ENCODE data around the gene KCNQ5.

The KCNQ5 gene

DNA sequence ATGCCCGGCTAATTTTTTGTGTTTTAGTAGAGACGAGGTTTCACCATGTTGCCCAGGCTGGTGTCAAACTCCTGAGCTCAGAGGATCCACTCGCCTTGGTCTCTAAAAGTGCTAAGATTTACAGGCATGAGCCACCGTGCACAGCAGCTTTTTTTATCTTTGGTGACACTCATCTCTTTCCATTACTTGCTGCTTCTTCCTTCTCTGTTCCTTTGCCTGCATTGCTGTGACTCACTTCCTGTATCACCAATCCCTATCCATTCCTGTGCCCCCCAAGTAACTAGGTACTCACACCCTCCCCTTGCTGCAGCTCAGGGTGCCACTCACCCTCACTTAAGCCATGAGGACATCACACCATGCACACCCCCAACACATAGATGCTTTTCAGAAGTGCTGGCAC lies 578.9 kb downstream of the KCNQ5 start (continued):
- TF ChIP-seq ZSCAN30 (tag by site-specific recombination; IDR thresholded peaks at IDR 0.05) (no peak), ZBTB17 (tag by site-specific recombination; IDR thresholded peaks at IDR 0.05) (no peak), SP3 (tag by site-specific recombination; IDR thresholded peaks at IDR 0.05) (no peak), WT1 (tag by site-specific recombination; IDR thresholded peaks at IDR 0.05) (no peak), ZNF843 (tag by site-specific recombination; IDR thresholded peaks at IDR 0.05) (no peak), GLI4 (tag by site-specific recombination; IDR thresholded peaks at IDR 0.05) (no peak)
- TF ChIP-seq, protein P1, sequence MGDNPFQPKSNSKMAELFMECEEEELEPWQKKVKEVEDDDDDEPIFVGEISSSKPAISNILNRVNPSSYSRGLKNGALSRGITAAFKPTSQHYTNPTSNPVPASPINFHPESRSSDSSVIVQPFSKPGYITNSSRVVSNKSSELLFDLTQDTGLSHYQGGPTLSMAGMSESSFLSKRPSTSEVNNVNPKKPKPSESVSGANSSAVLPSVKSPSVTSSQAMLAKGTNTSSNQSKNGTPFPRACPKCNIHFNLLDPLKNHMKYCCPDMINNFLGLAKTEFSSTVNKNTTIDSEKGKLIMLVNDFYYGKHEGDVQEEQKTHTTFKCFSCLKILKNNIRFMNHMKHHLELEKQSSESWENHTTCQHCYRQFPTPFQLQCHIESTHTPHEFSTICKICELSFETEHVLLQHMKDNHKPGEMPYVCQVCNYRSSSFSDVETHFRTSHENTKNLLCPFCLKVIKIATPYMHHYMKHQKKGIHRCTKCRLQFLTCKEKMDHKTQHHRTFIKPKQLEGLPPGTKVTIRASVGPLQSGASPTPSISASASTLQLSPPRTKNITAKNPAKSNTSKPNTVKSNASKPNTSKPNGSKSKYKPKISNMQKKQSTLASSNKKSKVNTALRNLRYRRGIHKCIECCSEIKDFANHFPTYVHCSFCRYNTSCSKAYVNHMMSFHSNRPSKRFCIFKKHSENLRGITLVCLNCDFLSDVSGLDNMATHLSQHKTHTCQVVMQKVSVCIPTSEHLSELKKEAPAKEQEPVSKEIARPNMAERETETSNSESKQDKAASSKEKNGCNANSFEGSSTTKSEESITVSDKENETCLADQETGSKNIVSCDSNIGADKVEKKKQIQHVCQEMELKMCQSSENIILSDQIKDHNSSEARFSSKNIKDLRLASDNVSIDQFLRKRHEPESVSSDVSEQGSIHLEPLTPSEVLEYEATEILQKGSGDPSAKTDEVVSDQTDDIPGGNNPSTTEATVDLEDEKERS (tag by site-specific recombination; IDR thresholded peaks at IDR 0.05) = no peak
- TF ChIP-seq, protein P2, sequence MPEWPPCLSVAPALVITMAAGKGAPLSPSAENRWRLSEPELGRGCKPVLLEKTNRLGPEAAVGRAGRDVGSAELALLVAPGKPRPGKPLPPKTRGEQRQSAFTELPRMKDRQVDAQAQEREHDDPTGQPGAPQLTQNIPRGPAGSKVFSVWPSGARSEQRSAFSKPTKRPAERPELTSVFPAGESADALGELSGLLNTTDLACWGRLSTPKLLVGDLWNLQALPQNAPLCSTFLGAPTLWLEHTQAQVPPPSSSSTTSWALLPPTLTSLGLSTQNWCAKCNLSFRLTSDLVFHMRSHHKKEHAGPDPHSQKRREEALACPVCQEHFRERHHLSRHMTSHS (tag by site-specific recombination; IDR thresholded peaks at IDR 0.05) = no peak

DNA sequence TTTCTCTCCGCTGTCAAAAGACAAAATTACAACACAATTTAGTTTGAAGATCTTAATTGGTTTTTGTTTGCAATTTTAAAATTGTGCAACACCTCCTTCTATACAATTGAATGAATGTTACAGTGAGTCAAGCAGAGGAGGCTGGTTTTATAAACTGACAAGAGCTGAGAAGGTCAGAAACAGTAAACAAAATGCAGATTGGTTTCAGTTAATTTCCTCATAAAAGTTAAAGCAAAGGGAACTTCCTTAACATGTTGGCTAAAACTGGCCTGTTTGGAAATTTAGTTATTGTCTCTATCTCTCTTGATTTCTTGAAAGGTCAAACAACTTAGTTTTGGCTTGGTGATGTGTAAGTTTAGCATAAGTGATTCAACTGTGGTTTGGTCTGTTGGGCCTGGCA lies 581.2 kb downstream of the KCNQ5 start:
- POLR2A ChIA-PET = no interaction called here

DNA sequence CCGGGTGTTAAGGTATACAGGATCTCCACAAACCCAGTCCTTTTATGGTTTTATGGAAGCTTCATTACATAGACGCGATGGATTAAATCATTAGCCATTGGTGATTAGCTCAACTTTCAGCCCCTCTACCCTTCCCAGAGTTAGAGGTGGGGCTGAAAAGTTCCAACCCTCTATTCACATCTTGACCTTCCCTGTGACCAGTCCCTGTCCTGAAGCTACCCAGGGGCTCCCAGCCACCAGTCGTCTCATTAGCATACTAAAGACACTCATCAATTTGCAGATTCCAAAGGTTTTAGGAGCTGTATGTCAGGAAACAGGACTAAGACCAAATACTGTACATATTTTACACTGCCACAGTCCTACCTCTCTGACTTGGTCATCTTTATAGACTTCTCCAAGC lies 582.4 kb downstream of the KCNQ5 start:
- CTCF ChIA-PET = interaction anchor here (0.6 to 0.7 kb wide), 3 partner anchors 42 to 428 kb away, joined by 3 read pairs; no protein-coding TSS in a partner anchor
- Histone ChIP-seq H3K9me3 (ENCODE audit: control insufficient read depth, insufficient read depth, low read depth, low read length) (no peaks in the 10 kb centered on the region), H3K4me3 (ENCODE audit: low read depth, low read length) (no peak overlapping the region), H3K36me3 (ENCODE audit: control insufficient read depth in 2 of 2, insufficient read depth in 1 of 2, low read length in 2 of 2) (no peaks in the 10 kb centered on the region), H3K4me1 (ENCODE audit: control insufficient read depth, insufficient read depth, low read length) (no peaks in the 10 kb centered on the region), H3K27ac (ENCODE audit: extremely low read depth, low read depth, low read length) (no peak overlapping the region)
- TF ChIP-seq ZNF10 (tag by site-specific recombination; IDR thresholded peaks at IDR 0.05) (no peak), ZNF239 (tag by site-specific recombination; IDR thresholded peaks at IDR 0.05) (no peak), ZNF174 (tag by site-specific recombination; IDR thresholded peaks at IDR 0.05) (no peak), ZNF16 (tag by site-specific recombination; IDR thresholded peaks at IDR 0.05; ENCODE audit: low read depth) (no peak), ZNF324 (tag by site-specific recombination; IDR thresholded peaks at IDR 0.05) (no peak), ZNF19 (tag by site-specific recombination; IDR thresholded peaks at IDR 0.05; ENCODE audit: low read depth) (no peak)
- TF ChIP-seq, protein P3, sequence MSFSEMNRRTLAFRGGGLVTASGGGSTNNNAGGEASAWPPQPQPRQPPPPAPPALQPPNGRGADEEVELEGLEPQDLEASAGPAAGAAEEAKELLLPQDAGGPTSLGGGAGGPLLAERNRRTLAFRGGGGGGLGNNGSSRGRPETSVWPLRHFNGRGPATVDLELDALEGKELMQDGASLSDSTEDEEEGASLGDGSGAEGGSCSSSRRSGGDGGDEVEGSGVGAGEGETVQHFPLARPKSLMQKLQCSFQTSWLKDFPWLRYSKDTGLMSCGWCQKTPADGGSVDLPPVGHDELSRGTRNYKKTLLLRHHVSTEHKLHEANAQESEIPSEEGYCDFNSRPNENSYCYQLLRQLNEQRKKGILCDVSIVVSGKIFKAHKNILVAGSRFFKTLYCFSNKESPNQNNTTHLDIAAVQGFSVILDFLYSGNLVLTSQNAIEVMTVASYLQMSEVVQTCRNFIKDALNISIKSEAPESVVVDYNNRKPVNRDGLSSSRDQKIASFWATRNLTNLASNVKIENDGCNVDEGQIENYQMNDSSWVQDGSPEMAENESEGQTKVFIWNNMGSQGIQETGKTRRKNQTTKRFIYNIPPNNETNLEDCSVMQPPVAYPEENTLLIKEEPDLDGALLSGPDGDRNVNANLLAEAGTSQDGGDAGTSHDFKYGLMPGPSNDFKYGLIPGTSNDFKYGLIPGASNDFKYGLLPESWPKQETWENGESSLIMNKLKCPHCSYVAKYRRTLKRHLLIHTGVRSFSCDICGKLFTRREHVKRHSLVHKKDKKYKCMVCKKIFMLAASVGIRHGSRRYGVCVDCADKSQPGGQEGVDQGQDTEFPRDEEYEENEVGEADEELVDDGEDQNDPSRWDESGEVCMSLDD (tag by site-specific recombination; IDR thresholded peaks at IDR 0.05) = no peak
- TF ChIP-seq, protein P4, sequence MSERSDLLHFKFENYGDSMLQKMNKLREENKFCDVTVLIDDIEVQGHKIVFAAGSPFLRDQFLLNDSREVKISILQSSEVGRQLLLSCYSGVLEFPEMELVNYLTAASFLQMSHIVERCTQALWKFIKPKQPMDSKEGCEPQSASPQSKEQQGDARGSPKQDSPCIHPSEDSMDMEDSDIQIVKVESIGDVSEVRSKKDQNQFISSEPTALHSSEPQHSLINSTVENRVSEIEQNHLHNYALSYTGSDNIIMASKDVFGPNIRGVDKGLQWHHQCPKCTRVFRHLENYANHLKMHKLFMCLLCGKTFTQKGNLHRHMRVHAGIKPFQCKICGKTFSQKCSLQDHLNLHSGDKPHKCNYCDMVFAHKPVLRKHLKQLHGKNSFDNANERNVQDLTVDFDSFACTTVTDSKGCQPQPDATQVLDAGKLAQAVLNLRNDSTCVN (tag by site-specific recombination; optimal IDR thresholded peaks at IDR 0.05) = no peak
- POLR2A ChIA-PET = no interaction called here

More for the DNA sequence above, 581.2 kb downstream of the KCNQ5 start:
- Histone ChIP-seq H3K36me3 (ENCODE audit: control insufficient read depth in 2 of 2, insufficient read depth in 1 of 2, low read length in 2 of 2) (no peaks in the 10 kb centered on the region), H3K4me3 (ENCODE audit: low read depth, low read length) (no peak overlapping the region), H3K27ac (ENCODE audit: extremely low read depth, low read depth, low read length) (no peak overlapping the region), H3K9me3 (ENCODE audit: control insufficient read depth, insufficient read depth, low read depth, low read length) (no peaks in the 10 kb centered on the region), H3K4me1 (ENCODE audit: control insufficient read depth, insufficient read depth, low read length) (no peaks in the 10 kb centered on the region)
- CTCF ChIA-PET = interaction anchor here (1.0 kb wide), 1 partner anchor 14 kb away, joined by 3 read pairs; no protein-coding TSS in a partner anchor
- TF ChIP-seq ZNF514 (tag by site-specific recombination; IDR thresholded peaks at IDR 0.05) (no peak), ZNF19 (tag by site-specific recombination; IDR thresholded peaks at IDR 0.05; ENCODE audit: low read depth) (no peak), ZNF776 (tag by site-specific recombination; IDR thresholded peaks at IDR 0.05; ENCODE audit: borderline replicate concordance) (no peak), ZNF302 (tag by site-specific recombination; IDR thresholded peaks at IDR 0.05; ENCODE audit: low read depth) (no peak), ZNF146 (tag by site-specific recombination; IDR thresholded peaks at IDR 0.05) (no peak), ZNF324 (tag by site-specific recombination; IDR thresholded peaks at IDR 0.05) (no peak), ZNF2 (tag by site-specific recombination; IDR thresholded peaks at IDR 0.05) (no peak), ZNF610 (tag by site-specific recombination; IDR thresholded peaks at IDR 0.05; ENCODE audit: borderline replicate concordance) (no peak), ZNF112 (tag by site-specific recombination; IDR thresholded peaks at IDR 0.05) (no peak), ZNF677 (tag by site-specific recombination; IDR thresholded peaks at IDR 0.05) (no peak), ZNF274 (IDR thresholded peaks at IDR 0.05; ENCODE audit: low read length) (no peak), ZNF274 (tag by site-specific recombination; IDR thresholded peaks at IDR 0.05; ENCODE audit: borderline replicate concordance) (no peak)

Data from HEK293 (cell line).